HG03571 (cell line): ENCODE results near the gene FILIP1L.

Source experiments
- ATAC-seq: cut with Tn5 transposase; IDR thresholded peaks from one replicate; pipeline ENCODE4 v1.9.1; 2021; ENCODE audit not compliant: unreplicated experiment

FILIP1L gene

GRCh38 chr3:100019719-100020118, 94.6 kb downstream of the FILIP1L start:
- ATAC-seq: no peak

GRCh38 chr3:100018806-100019205, 95.5 kb downstream of the FILIP1L start:
- ATAC-seq: no peak

DNA sequence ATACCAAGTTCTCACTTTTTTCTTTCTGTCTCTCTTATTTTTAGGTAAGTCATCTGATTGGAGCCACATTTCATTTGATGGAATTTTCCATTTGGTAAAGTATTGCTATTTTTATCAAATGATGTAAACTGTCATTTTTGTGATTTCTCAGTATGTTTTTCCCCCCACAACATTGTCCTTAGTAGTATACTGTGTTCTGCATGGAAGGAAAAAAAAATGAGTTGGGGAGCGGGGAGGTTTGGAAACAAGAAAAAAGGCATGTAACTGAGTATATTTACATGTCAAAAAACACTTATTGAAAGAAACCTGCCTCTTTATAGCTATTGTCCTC, 104.2 kb downstream of the FILIP1L start:
- no peak for ATAC-seq

- no peak for ATAC-seq
Measured at GRCh38 chr3:100009276-100010086, 104.8 kb downstream of the FILIP1L start.

- no peak for ATAC-seq
Measured at GRCh38 chr3:100008081-100008698, 106.1 kb downstream of the FILIP1L start.

- no peak for ATAC-seq
Measured at GRCh38 chr3:100007313-100007712, 107.0 kb downstream of the FILIP1L start.

DNA sequence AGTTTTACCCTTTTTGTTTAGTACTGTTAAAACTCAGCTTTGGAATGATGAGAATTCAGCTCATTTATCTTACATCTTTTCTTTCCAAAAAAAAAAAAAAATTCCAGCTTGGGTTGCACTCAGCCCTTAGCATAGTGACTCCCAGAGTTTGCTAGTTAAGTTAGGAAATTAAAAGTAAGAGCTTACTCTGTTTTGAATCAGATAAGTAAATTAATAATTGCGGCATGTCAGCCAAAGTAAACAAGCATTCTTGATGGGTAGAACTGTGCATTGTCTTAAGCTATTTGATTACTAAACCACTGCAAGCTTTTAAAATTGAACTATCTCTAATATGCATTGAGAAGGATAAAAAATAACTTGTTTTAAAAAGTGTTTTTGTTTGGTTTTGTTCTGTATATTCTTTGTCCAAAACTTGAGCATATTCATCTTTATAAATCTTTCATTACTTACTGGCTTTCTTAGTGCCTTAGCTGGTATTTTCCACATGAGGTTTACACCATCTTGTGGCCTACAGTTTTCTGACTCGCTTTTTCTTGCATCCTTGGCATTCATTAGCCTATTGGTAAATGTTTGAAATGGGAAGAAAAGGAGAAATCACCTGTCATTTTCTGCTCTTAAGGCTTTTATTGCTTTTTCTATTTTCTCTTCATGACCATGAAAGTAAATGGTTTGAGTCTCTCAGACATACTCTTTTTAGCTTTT, 107.6 kb downstream of the FILIP1L start:
- no peak for ATAC-seq

GRCh38 chr3:100005665-100006393, 108.5 kb downstream of the FILIP1L start:
- no peak for ATAC-seq

DNA sequence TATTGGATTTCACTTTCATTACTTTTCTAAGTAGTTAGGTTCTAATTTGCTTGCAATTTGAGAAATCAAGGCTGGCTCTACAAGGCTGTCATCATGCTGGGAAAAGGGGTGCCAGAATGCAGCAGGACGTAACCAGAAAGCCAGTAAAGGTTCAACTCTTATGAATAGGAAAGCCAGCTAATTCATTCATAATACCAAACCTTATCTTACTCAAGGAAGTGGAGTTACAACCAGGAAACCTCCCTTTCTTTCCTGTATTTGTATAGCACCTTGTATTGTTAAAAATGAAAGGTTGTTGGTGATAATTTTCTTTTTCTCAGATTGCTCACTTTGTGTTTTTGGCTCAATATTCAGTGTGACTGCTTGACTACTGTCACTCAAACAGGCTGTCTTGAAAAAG, 109.4 kb downstream of the FILIP1L start:
- ATAC-seq: no peak

DNA sequence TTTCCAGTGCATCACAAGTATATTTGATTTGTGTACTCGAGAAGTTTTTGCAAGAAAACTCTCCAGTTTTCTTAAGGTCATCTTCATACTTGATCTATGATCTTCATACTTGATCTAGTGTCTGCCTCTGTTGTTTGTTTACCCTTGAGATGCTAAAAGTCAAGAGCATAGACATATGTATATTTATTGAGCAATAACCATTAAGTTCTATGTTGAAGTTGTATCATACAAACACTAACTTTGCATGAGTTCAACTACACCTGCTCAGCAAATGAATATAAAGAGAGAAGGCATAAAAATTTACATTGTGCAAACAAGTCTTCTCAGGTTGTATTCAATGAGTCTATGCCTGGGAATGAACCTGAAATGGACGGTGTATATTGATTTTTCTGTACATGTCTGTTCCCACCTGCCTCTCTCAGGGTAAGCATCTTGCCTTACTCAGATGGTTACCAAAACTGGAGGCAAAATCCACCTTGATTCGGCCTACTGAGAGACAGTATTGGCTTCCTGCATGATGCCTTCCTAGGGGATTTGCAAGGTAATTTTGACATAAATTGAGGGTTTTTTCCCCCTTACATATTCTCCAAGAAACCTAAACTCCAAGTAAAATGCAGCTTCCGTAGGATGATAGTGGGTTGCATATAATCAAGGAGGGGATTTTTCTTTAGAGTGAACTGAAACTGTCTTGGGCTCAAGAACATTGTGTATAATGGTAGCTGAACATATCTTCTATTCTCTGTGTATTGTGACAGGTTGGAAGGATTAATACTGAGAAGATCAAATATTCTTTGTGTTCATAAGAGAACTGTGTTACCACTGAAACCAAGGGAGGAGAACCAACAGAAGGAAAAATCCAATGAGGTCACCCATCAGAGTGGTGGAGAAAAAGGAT, 110.4 kb downstream of the FILIP1L start:
- ATAC-seq: no peak

GRCh38 chr3:100002599-100003350, 111.5 kb downstream of the FILIP1L start:
- no peak for ATAC-seq

- ATAC-seq: no peak
Measured at GRCh38 chr3:100001526-100002270, 112.6 kb downstream of the FILIP1L start.

DNA sequence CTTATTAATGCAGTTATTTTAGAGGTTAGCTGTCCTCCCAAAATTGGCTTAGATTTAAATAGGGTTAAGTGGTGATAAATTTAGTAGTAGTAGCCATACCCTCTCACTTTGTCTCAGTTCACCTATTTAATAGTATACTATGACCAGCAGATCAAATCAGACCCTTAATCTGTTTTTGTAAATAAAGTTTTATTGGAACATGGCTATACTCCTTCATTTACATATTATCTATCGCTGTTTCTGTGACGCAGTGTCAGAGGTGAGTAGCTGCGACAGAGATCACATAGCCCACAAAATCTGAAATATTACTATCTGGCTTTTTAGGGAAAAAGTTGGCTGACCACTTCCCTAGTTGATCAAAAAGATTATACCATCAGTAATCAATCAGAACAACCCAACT, 113.2 kb downstream of the FILIP1L start:
- ATAC-seq: no peak

DNA sequence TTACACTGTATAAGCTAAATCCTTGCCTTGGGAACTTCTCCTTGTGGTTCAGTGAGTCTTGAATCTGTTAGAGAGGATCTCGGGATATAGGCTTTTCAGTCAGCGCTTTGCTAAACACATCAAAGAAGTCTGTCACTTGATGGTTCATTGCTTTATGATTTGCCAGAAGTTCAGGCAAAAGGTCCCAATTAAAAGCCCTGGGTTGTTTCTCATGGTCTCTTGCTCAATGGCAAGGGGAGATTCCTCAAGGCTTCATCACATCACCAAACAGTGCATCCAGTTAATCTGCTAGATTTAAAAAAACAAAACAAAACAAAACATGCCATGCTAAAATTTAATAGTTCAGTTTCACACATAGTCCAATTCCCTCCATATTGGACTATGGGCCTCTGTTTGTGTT, 114.8 kb downstream of the FILIP1L start:
- no peak for ATAC-seq

DNA sequence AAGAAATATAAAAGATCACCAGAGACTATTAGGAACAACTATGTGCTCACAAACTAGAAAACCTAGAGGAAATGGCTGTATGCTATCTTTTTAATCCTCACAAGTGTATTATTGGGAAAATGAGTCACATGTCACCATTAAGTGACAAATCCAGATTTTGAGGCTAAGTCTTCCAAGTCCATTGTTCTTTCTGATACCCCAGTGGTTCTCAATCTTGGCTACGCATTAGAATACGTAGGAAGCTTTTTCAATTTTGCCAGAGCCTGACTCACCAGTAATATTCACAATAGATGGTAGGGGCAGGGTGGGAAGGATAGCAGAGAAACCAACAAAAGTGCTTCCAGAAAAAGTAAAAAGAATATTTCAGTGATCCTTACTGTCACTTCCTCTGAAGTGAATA, 117.0 kb downstream of the FILIP1L start:
- ATAC-seq: no peak

- ATAC-seq: no peak
Measured at GRCh38 chr3:99990179-99990578, 124.1 kb downstream of the FILIP1L start.

DNA sequence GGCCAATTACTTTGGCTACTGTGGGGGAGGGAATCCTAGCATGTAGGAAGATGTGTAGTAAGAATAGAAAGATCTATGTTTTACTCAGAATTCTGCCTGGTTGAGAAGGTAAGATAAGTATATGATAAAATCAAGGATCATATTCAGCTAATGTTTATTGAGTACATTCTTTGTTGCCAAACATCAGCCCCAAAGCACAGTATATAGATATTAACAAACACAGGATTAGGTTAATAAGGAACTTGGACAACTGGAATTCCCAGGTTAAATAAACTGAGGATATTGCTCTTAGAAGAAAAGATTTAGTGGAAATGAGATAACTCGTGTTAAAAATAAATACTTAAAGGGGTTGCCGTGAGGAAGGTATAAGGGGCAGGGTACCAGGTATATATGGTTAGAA, 129.6 kb downstream of the FILIP1L start:
- no peak for ATAC-seq

DNA sequence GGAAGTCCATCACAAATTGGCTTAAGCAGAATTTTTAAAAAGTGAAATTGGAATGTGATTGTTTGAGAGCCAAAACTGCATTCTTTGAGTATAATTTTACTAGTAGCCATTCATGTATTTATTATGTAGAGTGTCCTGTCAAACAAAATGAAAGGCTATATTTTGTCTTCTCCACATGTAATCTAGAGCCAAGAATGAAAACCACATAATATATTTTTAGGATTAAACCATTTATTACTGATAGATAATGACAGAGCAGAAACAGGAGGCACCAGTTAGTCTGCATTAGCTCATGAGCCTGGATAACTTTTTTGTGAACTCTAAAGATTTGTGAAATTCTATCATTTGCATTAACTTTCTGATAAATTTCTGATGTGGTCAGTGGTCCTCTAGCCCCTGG, 130.2 kb downstream of the FILIP1L start:
- ATAC-seq: no peak

DNA sequence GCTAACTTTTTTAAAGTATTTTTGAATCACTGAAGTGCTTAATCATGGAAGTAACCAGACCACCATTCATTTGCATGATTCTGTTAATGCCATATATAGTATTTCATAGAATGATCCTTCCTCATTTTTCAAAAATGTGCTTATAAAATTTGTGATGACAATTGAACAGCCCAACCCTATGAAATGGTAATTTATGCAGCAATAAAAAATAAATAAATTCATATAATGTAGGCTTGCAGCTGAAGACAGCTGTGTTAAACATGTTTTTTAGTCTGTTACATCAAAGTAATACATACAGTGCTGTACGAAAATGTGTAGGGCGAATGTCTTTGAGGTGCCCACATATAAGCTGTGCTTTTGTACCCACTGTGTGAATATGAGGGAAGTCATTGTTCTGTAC, 131.7 kb downstream of the FILIP1L start:
- no peak for ATAC-seq
